ENCODE measurements around the gene BRME1.
"Not testable (repeated sequence)": the region's sequence is repeated elsewhere in the genome, so short reads cannot be mapped to it uniquely, and the experiment has no call there.

The BRME1 gene

GRCh38 chr19:13864667-13865570 is 41.0 kb downstream of the BRME1 start:
- DNase-seq = no peak

GRCh38 chr19:13864046-13864666 is 41.8 kb downstream of the BRME1 start:
- no peak for DNase-seq

GRCh38 chr19:13861714-13862531 is 44.0 kb downstream of the BRME1 start:
- DNase-seq = peak; percentile 37

GRCh38 chr19:13861392-13861713 is 44.6 kb downstream of the BRME1 start:
- no peak for DNase-seq

GRCh38 chr19:13860679-13861391 is 45.1 kb downstream of the BRME1 start:
- no peak for DNase-seq

GRCh38 chr19:13859361-13859880 is 46.5 kb downstream of the BRME1 start:
- peak; percentile 27 for DNase-seq

- no peak for DNase-seq
These were observed 49.4 kb downstream of the BRME1 start for GRCh38 chr19:13856497-13856896.

- not testable (repeated sequence) for DNase-seq
These were observed 53.7 kb downstream of the BRME1 start for GRCh38 chr19:13852171-13852707.

- DNase-seq = not testable (repeated sequence)
These were observed 54.2 kb downstream of the BRME1 start for GRCh38 chr19:13851734-13852114.

- no peak for DNase-seq
These were observed 54.8 kb downstream of the BRME1 start for GRCh38 chr19:13850910-13851733.

- DNase-seq = no peak
These were observed 55.7 kb downstream of the BRME1 start for GRCh38 chr19:13849991-13850909.

- DNase-seq = no peak
These were observed 56.9 kb downstream of the BRME1 start for GRCh38 chr19:13848798-13849676.

- no peak for DNase-seq
These were observed 57.6 kb downstream of the BRME1 start for GRCh38 chr19:13848340-13848677.

GRCh38 chr19:13847407-13848339 is 58.2 kb downstream of the BRME1 start:
- no peak for DNase-seq

- DNase-seq = no peak
These were observed 59.1 kb downstream of the BRME1 start for GRCh38 chr19:13846557-13847406.

GRCh38 chr19:13844130-13844631 is 61.7 kb downstream of the BRME1 start:
- DNase-seq = no peak

Data from NCI-H524 treated with DMSO at 0.1 percent for 48 hours (cell line).